HepG2 (cell line): ENCODE data around the gene DNAH9. TPM values are rescaled to one million over a fixed set of nuclear protein-coding genes. Genes with fewer than 3 reads are reported as not detected.

Source experiments
- ATAC-seq: fragments of 200-7000 bp; cut with Tn5 transposase; 3 replicates; pipeline ENCODE4 v1.9.1; 2020; ENCODE audit warnings: mild to moderate bottlenecking, moderate library complexity
- BruUV-seq: library from RNA; stranded (reverse); fragments of 400-500 nt; replicated peaks from 2 replicates; lab custom pipeline; 2021; lab: Mats Ljungman, UMichigan
- CTCF ChIA-PET: fragments of 300-600 bp; formaldehyde crosslinking; extraction: SDS; loops from one replicate; lab custom pipeline; 2021; ENCODE audit warnings: low total read pairs, inconsistent platforms, low intra/inter-chr PET ratio; lab: Yijun Ruan, JAX
- POLR2A ChIA-PET: fragments of 350-600 bp; sonication (Branson Sonifier 250); formaldehyde crosslinking; loops from one replicate; lab custom pipeline; 2020; ENCODE audit warnings: antibody characterized with exemption, inconsistent platforms; lab: Yijun Ruan, JAX
- DNase-seq: peaks from one replicate; pipeline ENCODE4 v3.0.0-alpha.2; 2015; ENCODE audit warnings: low spot score
- FAIRE-seq: peaks from 3 replicates; lab custom pipeline; 2011; peaks lifted over from hg19 to GRCh38; lab: Jason Lieb, UNC
- H2AFZ ChIP-seq: one replicate; pipeline ENCODE4 v1.6.1; 2011; ENCODE audit warnings: low read length, inconsistent platforms
- H3K27ac ChIP-seq: fragments of 300-600 bp; 3 replicates; pipeline ENCODE4 v1.8.0; 2011; ENCODE audit warnings: mixed run types, mild to moderate bottlenecking, mixed read lengths, low read length, inconsistent platforms; ENCODE audit not compliant: insufficient read depth; ENCODE audit errors: extremely low read length
- H3K27me3 ChIP-seq, 2 experiments: fragments of 200-600 bp in 1 of 2; 2 replicates in 1 of 2; 3 replicates in 1 of 2; pipeline versions ENCODE4 v1.6.0 to v1.8.0; 2011; ENCODE audit warnings: low read length in 2 of 2, mild to moderate bottlenecking in 2 of 2, moderate library complexity in 2 of 2, inconsistent platforms in 1 of 2; ENCODE audit not compliant: insufficient read depth in 2 of 2, control insufficient read depth in 1 of 2
- H3K36me3 ChIP-seq, 2 experiments: fragments of 200-600 bp in 1 of 2; replicated peaks in 1 of 2; 2 replicates in 1 of 2; 3 replicates in 1 of 2; pipeline versions ENCODE4 v1.5.1 to v1.8.0; 2011; ENCODE audit warnings: low read length in 2 of 2, inconsistent platforms in 1 of 2; ENCODE audit not compliant: insufficient read depth in 2 of 2, control insufficient read depth in 1 of 2
- H3K4me1 ChIP-seq: 2 replicates; pipeline ENCODE4 v1.5.1; 2012; ENCODE audit warnings: low read length, inconsistent platforms; ENCODE audit not compliant: insufficient read depth
- H3K4me2 ChIP-seq: 2 replicates; pipeline ENCODE4 v1.6.0; 2011; ENCODE audit warnings: low read depth, low read length, inconsistent platforms
- H3K4me3 ChIP-seq, 3 experiments: fragments of 200-600 bp in 1 of 3; sonication (generic), shearing (Covaris generic) in 1 of 3; replicated peaks in 1 of 3; 2 replicates each; pipeline ENCODE4 v1.5.1; 2011 to 2016; ENCODE audit warnings: low read length in 3 of 3, inconsistent platforms in 2 of 3, low read depth in 2 of 3, mild to moderate bottlenecking in 2 of 3, control low read depth in 1 of 3, mixed read lengths in 1 of 3; ENCODE audit not compliant: insufficient read depth in 1 of 3
- H3K79me2 ChIP-seq: one replicate; pipeline ENCODE4 v1.6.1; 2011; ENCODE audit warnings: low read length, inconsistent platforms; ENCODE audit not compliant: insufficient read depth
- H3K9ac ChIP-seq: 2 replicates; pipeline ENCODE4 v1.6.0; 2011; ENCODE audit warnings: mild to moderate bottlenecking, low read depth, low read length, inconsistent platforms; ENCODE audit not compliant: insufficient read depth
- H3K9me3 ChIP-seq: 2 replicates; pipeline ENCODE4 v1.5.1; 2012; ENCODE audit warnings: mild to moderate bottlenecking, low read length
- H4K20me1 ChIP-seq: 2 replicates; pipeline ENCODE4 v1.6.0; 2011; ENCODE audit warnings: inconsistent platforms, mild to moderate bottlenecking, low read length, moderate library complexity; ENCODE audit not compliant: insufficient read depth
- FOXK2 ChIP-seq: fragments of 450-650 bp; IDR thresholded peaks from 2 replicates; pipeline ENCODE4 v1.6.1; 2016
- MEIS1 ChIP-seq: sonication (generic); formaldehyde crosslinking; IDR thresholded peaks from 2 replicates; pipeline ENCODE4 v1.9.0; 2021; ENCODE audit warnings: mild to moderate bottlenecking, missing genetic modification reagents, moderate library complexity, borderline replicate concordance
- PAF1 ChIP-seq: IDR thresholded peaks from 2 replicates; pipeline ENCODE4 v1.6.1; 2016; ENCODE audit warnings: missing genetic modification reagents, missing compliant biosample characterization
- PRPF4 ChIP-seq: fragments of 200-400 bp; formaldehyde crosslinking; IDR thresholded peaks from 2 replicates; pipeline ENCODE4 v1.6.1; 2016; ENCODE audit warnings: low read length, low read depth; ENCODE audit not compliant: poor library complexity, severe bottlenecking
- SP5 ChIP-seq: IDR thresholded peaks from 2 replicates; pipeline ENCODE4 v1.6.1; 2016; ENCODE audit warnings: low read depth, borderline replicate concordance
- ZFP62 ChIP-seq: sonication (generic); formaldehyde crosslinking; IDR thresholded peaks from 2 replicates; pipeline ENCODE4 v1.4.0; 2020; ENCODE audit warnings: missing genetic modification reagents
- ZNF607 ChIP-seq: sonication (generic); formaldehyde crosslinking; IDR thresholded peaks from 2 replicates; pipeline ENCODE4 v1.5.1; 2020; ENCODE audit warnings: missing genetic modification reagents, mild to moderate bottlenecking, borderline replicate concordance
- ZNF749 ChIP-seq: sonication (generic); formaldehyde crosslinking; IDR thresholded peaks from 2 replicates; pipeline ENCODE4 v1.8.0; 2022; ENCODE audit warnings: mild to moderate bottlenecking, missing genetic modification reagents, moderate library complexity, borderline replicate concordance
- ZNF761 ChIP-seq: sonication (generic); formaldehyde crosslinking; conservative IDR thresholded peaks from 2 replicates; pipeline ENCODE4 v1.4.0; 2020; ENCODE audit warnings: mild to moderate bottlenecking, missing genetic modification reagents
- WGBS: methylation state at CpG from one replicate; pipeline ENCODE4 v1.1.6; 2017; ENCODE audit warnings: low lambda C conversion rate; 5-methylcytosine and 5-hydroxymethylcytosine counted together
- in situ Hi-C: cut with HindIII; loops from 2 replicates; pipeline ENCODE4 v1.10.0; 2017; ENCODE audit warnings: low pct_unique_long_range_greater_than_20kb; ENCODE audit not compliant: extremely low pct_ligation_motif_present
- intact Hi-C: fragments of 100-400 bp; cut with micrococcal nuclease; formaldehyde crosslinking; loops from one replicate; pipeline ENCODE4 v1.10.0; 2022; ENCODE audit not compliant: unreplicated experiment
- polyA plus RNA-seq, 8 experiments: library from polyadenylated mRNA; depleted of rRNA in 3 of 8; stranded (reverse) in 7 of 8; unstranded in 1 of 8; fragments of >200 nt; fragmentation: Illumina TruSeq in 4 of 8; extraction: Trizol in 4 of 8; gene quantifications; 2 replicates each; pipeline versions ENCODE4 v1.2.1 to v1.2.3, GENCODE V29; 2011 to 2016; ENCODE audit warnings: low read depth in 4 of 8, missing spikeins in 1 of 8, mixed read lengths in 1 of 8; ENCODE audit not compliant: insufficient read depth in 1 of 8
- total RNA-seq, 5 experiments: library from RNA; depleted of rRNA; stranded (reverse); fragments of >200 nt; fragmentation: Illumina TruSeq; extraction: Trizol; gene quantifications; 2 replicates each; pipeline ENCODE4 v1.2.3, GENCODE V29; 2016; ENCODE audit warnings: low read depth in 1 of 5
- TF ChIP-seq, protein P1 (sequence below): sonication (generic); formaldehyde crosslinking; IDR thresholded peaks from 2 replicates; pipeline ENCODE4 v1.4.0; 2020; ENCODE audit warnings: mild to moderate bottlenecking, missing genetic modification reagents
- TF ChIP-seq, protein P2 (sequence below): fragments of 450-650 bp; IDR thresholded peaks from 2 replicates; pipeline ENCODE4 v1.6.1; 2017

The DNAH9 gene
- total and polyA plus RNA-seq, 2 of the 13 experiments (the other 11 are each of a cell fraction or from before 2014, with no cell fraction given) = not detected

DNA sequence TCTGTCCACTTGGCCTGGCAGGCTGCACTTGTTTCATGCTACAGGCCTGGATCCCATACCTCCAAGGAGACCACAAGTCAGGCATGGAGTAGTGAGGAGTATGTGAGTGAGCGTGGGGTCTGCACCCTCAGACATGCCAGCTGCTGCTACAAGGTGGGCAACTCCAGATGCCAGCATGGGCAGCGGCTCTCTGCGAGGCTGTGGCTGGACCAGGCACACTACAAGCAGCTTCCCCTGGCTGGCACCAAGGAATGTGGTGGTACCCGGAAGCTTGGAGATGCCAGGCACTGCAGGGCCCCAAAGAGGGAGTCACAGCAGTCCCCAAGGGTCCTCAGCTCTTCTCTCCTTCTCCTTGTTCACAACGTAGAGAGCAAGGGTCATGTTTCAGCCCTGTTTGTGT is 16.1 kb upstream of the DNAH9 start:
- no peak for FAIRE-seq
- 23% methylated on average over 2 of the region's 5 CpGs for WGBS
- no peak for ATAC-seq
- Histone ChIP-seq H3K36me3 (no peaks in the 10 kb centered on the region), H3K9me3 (no peaks in the 10 kb centered on the region), H4K20me1 (no peaks in the 10 kb centered on the region), H3K4me2 (no peak overlapping the region)
- BruUV-seq = no TSS peak
- in situ Hi-C loops = no loop called here
- TF ChIP-seq ZNF749 = no peak
- TF ChIP-seq, protein P1, sequence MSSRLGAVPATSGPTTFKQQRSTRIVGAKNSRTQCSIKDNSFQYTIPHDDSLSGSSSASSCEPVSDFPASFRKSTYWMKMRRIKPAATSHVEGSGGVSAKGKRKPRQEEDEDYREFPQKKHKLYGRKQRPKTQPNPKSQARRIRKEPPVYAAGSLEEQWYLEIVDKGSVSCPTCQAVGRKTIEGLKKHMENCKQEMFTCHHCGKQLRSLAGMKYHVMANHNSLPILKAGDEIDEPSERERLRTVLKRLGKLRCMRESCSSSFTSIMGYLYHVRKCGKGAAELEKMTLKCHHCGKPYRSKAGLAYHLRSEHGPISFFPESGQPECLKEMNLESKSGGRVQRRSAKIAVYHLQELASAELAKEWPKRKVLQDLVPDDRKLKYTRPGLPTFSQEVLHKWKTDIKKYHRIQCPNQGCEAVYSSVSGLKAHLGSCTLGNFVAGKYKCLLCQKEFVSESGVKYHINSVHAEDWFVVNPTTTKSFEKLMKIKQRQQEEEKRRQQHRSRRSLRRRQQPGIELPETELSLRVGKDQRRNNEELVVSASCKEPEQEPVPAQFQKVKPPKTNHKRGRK = no peak
- TF ChIP-seq PRPF4 = no peak
- TF ChIP-seq ZNF607 (CRISPR knock-in tag) = no peak
- no peak for TF ChIP-seq ZFP62 (CRISPR knock-in tag)
- TF ChIP-seq, protein P2, sequence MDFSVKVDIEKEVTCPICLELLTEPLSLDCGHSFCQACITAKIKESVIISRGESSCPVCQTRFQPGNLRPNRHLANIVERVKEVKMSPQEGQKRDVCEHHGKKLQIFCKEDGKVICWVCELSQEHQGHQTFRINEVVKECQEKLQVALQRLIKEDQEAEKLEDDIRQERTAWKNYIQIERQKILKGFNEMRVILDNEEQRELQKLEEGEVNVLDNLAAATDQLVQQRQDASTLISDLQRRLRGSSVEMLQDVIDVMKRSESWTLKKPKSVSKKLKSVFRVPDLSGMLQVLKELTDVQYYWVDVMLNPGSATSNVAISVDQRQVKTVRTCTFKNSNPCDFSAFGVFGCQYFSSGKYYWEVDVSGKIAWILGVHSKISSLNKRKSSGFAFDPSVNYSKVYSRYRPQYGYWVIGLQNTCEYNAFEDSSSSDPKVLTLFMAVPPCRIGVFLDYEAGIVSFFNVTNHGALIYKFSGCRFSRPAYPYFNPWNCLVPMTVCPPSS = no peak
- no peak for TF ChIP-seq ZNF761
- no peak for TF ChIP-seq SP5 (CRISPR knock-in tag)
- TF ChIP-seq FOXK2 = no peak
- TF ChIP-seq PAF1 (CRISPR knock-in tag) = no peak
- TF ChIP-seq MEIS1 (CRISPR knock-in tag) = no peak
- TF ChIP-seq, all 625 proteins: peak for 0
- ChIA-PET CTCF (no interaction called here), POLR2A (no interaction called here)
- DNase-seq = no peak
- Histone ChIP-seq H2AFZ (no peak overlapping the region), H3K27me3 (no peaks in the 10 kb centered on the region), H3K9ac (no peak overlapping the region), H3K27ac (no peak overlapping the region), H3K79me2 (no peaks in the 10 kb centered on the region), H3K4me3 (no peak overlapping the region), H3K4me1 (no peaks in the 10 kb centered on the region)
- intact Hi-C loops = no loop called here
